HG02642 (cell line): ENCODE results near the gene RPN2.

Source experiments
- ATAC-seq: cut with Tn5 transposase; IDR thresholded peaks from one replicate; pipeline ENCODE4 v1.9.1; 2021; ENCODE audit warnings: mild to moderate bottlenecking; ENCODE audit not compliant: unreplicated experiment, poor library complexity

RPN2 gene

DNA sequence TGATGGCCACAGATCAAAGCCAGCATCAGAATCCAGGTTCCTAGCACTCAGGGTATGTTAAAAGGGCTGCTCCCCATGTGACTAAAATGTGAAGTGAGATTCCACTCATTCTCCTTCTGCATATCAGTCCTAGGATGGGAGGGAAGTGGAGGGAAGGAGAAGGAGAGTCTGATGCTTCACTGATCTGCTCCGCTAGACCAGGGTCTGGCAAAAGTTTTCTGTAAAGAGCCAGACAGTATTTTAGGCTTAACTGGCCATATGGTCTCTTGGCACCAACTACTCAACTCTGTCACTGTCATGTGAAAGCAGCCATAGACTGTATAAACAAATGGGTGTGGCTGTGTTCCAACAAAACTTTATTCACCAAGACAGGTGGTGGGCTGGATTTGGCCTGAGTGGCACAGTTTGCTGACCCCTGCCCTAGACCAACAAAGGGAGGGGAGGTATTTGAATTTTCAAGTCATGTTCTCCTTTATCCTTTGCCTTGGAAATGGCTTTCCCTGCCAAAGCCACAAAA, 59.9 kb downstream of the RPN2 start:
- no peak for ATAC-seq

DNA sequence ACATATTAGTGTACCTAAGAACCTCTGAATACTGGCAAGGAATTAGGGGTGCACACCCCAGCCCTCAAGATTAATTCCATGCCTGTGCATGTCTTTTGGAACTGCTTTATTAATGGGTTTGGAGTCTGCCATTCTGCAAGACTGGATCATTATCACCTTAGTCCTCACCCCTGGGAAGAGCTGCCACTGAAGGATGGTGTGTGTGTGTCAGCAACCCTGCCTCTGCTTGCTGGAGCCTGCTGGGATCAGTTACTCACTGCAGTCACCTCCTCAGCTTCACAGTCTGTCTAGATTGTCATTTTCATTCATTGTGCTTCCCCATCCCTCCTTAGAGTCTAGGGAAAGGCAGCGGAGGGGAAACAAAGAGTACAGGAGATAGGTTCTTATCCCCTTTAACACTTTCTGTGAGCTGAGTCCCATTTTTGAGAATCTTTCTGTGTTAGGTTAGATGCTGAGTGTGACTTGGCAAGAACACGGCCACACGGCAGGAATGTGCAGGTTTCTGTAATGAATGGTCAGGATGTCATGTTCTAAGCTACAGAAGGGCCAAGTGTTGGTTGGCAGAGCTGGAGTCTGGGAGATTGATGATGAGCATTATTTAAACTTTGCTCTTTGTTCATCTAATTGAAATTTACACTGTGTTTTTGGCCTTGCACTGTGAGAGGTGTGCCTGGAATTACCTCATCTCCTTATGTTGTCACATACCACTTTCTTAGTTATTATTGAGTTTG, 61.4 kb downstream of the RPN2 start:
- no peak for ATAC-seq

DNA sequence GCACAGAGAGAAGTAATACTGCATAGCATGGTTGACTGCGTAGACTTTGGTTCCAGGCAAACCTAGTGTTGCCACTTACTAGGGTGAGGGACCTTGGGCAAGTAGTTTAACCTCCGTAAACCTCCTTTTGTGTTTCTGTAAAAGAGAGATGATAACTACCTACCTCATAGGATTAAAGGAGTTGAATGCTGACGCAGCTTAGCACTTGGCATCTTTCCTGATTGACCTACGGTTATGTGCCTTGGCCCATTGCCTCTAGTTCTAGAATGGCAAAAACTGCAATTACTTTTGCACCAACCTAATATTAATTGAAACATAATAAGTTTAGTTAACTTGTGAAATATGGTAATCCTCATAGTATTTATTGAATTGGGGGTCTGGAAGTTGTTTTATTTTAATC, 63.4 kb downstream of the RPN2 start:
- ATAC-seq = no peak

DNA sequence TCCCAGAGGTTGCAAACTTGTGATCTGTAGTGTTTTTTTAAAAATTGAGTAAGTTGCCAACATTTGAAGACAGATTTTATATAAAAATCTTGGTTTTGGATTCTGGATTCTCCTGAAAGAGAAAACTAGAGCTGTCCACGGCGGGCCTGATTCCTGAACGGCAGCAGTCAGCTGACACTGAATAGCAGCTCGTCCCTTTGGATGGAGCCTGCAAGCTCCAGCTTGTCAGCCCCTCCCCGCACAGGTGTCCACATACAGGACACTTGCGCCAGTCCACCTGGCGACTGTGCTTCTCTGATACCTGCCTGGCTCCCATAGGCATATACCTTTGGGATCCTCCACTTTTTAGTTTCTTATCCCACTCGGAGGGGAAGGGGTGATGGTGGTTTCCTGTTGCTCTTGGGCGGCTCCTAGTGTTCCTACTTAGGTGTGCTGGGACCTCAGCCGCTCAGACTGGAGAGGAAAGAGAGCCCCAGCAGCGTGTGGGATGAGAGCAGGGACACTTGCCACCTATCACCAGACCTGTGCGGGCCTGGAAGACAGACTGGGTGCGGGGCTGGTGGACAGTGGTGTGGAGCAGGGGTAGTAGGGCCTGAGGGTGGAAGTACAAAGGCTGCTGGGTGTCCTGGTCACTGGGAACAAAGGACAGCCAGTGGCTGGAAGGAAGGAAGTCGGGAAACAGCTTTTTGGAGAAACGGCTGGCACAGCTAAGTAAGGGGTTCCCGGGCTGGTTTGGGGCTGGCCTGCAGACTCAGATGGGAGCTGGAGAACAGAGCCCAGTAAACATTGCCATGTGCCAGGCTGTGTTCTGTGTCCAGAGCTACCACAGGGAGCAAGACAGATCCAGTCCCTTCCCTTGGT, 64.2 kb downstream of the RPN2 start:
- ATAC-seq = no peak

DNA sequence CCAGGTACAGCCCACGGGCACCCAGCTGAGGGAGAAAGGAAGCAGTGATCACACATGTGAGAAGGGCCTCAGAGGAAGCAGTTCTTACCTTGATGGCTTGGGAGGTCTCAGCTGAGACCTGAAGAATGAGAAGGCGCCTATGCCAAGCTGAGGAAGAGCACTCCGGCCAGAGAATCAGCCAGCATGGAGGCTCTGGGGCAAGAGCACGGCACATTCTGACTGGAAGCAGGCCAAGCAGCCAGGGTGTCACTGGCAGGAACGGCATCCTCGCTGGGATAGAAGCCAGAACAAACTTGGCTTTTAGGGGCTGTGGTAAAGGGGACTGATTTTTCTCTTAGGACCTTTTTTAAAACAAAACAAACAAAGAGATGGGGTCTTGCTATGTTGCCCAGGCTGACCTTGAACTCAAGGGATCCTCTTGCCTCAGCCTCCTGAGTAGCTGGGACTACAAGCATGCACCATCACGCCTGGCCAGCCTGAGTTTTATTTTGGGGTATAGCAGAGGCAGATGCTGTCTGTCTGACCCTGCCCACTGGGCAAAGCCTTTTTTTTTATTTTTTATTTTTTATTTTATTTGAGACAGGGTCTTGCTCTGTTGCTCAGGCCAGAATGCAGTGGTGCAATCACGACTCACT, 64.9 kb downstream of the RPN2 start:
- ATAC-seq = no peak

DNA sequence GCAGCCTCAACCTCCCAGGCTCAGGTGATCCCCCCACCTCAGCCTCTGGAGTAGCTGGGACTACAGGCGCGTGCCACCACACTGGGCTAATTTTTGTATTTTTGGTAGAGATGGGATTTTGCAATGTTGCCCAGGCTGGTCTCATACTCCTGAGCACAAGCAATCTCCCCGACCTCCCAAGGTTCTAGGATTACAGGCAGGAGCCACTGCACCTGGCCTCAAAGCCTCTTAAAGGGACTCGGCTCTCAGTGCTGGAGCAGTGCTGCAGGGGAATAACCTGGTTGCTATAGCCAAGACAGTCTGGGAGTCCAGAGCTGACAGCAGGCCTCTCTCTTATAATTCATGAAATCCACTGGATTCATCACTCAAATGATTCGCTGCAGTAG, 65.4 kb downstream of the RPN2 start:
- no peak for ATAC-seq

DNA sequence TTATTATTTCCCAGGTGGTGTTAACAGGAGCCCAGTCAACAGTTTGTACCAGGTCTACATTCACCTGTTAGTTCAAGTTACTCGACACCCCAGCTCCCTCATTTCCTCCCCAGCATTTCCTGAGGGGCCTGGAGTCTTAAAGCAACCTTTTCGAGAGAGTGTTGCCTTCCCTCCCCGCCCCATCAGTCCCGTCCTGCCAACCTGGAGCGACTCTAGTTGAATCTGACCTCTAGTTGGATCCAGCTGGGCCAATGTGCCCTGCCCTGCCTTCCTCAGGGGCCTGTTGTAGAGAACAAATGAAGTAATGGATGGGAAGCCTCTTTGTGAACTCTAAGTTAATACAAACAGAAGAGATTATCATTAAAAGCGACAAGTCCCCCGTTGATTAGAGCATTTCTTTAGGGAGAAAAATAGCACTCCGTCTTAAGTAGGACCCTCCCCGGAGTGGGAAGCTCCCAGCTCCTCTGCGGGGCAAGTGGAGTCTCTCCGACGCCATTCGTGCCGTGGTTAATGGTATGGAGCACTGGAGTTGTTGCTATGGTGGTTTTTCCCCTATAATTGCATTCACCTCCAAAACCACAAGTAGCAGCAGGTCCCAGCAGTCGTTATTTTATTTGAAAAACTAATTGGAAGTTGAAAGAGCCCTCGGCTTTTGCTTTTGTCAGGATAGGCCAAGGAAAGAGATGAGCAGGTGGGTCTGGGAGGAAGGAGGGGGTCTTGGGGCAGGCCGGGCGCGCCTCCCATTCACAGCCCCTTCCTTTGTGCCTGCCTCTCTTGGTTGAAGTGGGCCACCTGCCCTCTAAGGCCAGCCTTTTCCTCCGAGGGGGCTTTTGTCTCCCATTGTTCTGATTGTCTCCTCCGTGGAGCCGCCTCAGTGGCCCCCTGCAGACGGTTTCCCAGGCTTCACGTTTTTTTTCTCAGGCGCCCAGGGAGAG, 66.4 kb downstream of the RPN2 start:
- ATAC-seq = no peak

DNA sequence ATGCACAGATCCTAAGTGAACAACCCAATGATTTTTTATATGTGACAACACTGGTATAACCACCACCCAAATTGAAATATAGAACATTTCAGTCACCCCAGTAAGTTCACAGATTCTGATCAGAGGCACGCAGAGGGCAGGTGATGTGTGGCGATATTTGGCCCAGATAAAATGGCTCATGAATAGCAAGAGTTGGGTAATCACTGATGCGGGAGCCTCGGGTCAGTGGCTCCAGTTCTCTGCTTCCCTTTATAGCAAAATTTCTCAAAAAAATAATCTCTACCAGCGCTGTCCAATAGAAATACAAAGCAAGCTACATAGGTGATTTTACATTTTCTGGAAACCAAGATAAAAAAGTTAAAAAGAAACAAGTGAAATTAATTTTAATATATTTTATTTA, 67.6 kb downstream of the RPN2 start:
- no peak for ATAC-seq

DNA sequence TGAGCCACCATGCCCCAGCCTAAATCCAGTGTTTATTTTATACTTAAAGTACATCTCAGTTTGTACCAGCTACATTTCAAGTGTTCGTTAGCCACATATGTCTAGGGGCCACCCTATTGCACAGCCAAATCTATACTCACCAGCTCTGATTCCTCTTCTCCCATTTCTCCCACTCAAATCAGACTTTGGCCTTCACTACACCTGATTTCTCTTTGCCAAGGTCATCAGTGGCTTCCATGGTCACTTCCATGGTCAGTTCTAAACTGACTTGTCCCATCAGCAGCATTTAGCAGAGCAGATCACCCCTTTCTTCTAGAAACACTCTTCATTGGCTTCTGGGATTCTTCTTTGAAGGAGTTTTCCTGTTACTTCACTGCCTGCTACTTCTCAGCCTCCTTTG, 68.4 kb downstream of the RPN2 start:
- no peak for ATAC-seq

DNA sequence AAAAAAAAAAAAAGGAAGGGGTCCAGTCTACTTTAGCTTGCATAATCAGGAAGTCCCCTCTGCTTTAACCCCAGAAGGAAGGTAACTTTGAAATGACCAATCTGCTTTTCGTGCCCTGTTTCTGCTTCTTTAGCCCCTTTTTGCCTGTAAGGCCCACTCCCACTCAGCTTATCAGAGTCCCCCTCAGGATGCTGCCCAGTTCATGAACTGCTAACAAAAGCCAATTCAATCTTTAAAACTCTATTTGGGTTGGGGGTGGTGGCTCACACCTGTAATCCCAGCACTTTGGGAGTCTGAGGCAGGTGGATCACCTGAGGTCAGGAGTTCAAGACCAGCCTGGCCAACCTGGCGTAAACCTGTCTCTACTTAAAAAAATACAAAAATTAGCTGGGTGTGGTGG, 70.2 kb downstream of the RPN2 start:
- no peak for ATAC-seq

DNA sequence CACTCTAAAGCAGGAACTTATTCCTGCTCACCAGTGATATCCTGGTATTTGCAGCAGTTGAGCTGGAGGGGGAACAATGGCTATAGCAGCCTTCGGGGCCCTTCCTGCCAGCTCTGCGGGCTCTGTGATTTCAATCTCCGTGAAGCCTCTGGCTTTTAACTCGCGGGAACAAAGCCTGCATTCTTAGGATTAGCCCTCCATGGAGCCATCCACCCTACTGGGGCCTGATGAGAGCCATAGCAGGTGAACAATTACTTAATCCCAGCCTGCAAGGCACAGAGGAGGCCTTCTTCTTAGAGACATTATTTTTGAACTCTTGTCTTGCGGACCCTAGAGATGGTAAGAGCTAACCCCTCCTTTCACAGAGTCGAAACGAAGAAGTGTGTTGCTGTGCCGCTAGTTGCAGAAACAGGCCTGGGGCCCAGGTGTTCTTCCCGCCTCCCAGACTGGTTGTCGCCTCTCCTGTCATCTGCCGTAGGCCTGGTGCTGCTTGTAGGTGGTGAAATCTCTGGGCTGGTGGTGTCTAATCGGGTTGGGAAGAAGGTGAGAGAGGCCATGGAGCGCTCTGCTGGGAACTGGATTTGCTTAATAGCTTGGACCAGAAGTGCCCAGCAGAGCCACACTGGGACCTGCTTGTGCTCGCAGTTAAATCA, 72.8 kb downstream of the RPN2 start:
- no peak for ATAC-seq

DNA sequence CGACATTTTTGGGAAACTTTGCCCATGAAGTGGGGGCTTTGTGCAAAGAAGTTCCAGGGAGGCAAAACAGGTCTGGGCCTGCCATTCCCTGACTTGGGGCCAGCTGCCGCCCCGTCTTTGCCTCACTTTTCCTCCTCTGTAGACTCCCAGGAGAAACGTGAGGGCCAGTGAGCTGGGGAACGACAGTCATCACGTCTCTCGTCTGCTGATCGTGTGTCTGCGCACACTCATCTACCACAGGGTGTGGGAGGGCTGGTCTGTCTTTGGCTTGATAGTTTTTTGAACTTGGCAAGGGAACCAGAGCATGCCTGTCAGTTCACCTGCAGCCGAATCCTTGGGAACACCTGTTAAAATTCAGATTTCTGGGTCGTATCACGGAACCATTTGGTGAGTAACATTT, 74.0 kb downstream of the RPN2 start:
- no peak for ATAC-seq

DNA sequence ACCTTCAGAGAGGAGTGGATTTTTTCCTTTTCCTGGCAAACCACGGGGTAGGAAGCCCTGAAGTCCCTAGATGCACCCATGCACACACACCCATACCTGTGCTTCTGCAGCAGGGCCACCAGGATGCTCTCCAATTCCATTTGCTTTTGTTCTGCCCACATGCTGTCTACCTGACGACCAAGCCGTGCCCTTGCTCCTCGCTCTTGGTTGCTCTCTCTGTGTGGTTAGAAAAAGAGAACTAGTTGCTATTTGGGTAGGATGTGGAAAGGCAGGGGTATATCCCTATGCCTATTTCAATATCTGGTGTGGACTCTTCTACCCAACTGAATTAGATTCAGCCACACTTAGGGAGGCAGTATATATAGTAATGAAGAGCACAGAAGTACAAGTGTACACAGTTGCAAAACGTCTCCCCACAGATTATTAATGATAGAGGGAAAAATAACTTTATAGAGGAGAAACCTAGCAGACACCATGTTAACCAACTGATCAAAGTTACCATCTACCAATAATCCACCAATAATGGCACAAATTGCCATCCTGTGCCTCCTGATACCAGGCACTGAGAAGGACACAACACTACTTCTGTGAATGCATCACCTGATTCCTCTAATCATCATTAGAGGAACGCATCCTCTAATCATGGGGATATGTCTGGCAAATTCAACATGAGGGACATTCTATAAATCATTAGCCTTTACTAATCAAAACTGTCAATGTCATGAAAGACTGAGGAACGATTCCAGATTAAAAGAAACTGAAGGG, 75.2 kb downstream of the RPN2 start:
- ATAC-seq = no peak

DNA sequence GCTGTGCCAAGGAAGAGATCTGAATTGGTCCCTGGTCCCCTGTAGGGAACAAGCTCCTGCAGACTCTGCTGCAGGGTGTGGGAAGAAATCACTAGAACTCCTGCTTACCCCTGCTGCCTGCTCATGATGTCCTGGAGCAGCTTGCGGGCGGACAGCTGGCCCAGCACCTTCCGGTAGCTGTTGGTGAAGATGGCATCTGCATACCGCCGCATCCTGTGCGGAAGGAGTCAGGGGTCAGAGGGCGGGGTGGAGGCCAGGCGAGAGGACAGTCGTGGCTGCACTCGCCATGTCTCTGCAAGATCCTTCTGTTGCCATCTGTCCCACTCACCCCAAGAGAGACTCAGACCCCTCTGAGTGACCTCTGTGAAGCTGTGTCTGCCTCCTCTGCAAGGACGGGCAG, 77.2 kb downstream of the RPN2 start:
- no peak for ATAC-seq

DNA sequence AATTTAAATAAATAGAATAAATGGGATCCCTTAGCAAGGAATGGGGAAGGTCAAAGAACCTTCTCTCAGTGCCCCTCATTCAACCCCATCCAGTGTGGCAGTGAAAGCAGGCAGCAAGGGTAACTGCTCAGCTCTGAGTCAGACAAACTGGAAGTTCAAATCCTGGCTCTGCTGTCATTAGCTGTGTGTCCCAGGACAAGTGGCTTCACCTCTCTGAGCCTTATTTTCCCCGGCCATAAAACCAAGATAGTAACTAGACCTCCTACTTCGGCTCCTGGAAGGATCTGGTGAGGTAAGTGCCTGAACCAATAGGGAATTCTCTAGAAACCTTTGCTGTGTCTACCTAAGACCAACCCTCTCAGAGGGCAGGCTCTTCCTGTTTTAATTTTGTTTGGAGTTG, 78.4 kb downstream of the RPN2 start:
- no peak for ATAC-seq

DNA sequence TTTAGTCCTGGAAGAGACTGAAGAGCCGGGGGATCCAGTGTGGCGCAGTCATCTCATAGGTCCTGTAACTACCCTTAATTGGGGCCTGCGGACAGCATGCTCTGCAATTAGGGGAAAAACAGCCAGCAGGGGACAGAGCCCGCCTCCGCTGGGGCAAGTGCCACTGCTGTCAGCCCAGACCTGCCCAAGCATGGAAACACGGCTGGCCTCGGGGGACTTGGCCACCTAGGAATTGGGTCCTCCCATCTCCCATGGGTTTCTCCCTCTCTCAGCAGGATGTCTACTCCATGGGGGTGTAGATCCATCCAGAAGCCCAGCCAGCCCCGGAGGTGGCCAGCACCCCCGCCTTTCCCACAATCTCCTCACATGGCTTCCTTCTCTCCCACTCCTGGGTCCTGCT, 78.9 kb downstream of the RPN2 start:
- ATAC-seq = no peak

DNA sequence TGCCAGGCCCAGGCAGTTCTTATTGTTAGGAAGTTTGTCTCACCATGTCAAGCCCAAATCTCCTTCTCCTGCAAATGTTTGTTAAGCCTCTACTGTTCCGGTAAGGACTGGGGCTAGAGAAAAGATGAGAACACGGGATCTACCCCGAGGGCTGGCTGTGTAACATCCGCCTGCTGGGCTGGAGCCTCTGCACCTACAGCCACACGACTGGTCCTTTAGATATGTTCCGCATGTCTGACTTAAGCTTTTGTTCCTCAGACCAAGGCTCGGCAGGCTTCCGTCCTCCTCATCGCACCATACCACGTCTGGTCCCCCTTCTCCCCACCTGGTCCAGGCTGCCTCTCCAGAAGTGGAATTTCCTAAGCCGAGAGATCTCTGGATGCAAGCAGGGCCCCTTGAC, 79.9 kb downstream of the RPN2 start:
- ATAC-seq = no peak

DNA sequence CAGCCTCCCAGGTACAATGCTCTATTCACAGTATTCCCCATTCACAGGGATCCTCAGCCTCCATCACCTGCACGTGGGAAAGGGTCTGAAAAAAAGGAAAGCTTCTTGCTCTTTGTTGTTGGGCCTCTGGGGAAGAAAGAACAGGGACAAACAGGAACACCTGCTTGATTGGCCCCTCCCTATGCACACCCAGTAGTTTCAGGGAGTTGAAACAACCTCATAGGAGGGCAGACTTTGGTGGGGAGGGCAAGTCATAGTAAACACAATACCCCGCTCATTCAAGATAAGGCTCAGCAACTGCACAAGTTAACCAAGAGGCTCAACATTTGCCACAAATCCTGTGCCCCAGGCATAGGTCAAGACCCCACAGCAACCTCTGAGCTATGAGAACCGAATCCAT, 80.7 kb downstream of the RPN2 start:
- ATAC-seq = no peak

DNA sequence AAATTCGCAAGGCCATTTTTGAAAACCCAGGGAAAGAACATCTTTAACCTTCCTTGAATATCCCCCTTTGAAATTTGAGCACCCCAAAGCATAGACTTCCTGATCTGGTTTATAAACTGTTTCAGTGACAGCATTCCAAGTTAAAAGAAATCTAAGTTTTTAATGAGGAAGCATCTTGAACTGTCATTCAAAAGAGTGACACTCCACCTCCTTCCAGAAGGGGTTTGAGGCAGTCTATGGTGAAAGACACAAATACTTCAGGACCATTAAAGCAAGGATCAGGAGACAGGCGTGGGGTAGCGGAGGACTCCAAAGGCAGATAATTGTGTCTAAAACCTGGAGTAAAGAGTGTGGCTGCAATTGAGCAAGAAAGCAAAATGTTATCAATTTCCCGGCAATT, 81.8 kb downstream of the RPN2 start:
- no peak for ATAC-seq
